ENCODE data around the gene PARD3.

- TF ChIP-seq CTCF (IDR thresholded peaks at IDR 0.05) (no peak), POLR2A (IDR thresholded peaks at IDR 0.05) (no peak), EP300 (IDR thresholded peaks at IDR 0.05) (no peak)
These were observed 521.0 kb downstream of the PARD3 start for GRCh38 chr10:34294137-34294536.
